ENCODE results near the gene NDOR1. TPM values are rescaled to one million over a fixed set of nuclear protein-coding genes. Genes with fewer than 3 reads are reported as not detected.

NDOR1 gene
- total RNA-seq, 1 donor from 2014 or later, result 22.5 TPM

DNA sequence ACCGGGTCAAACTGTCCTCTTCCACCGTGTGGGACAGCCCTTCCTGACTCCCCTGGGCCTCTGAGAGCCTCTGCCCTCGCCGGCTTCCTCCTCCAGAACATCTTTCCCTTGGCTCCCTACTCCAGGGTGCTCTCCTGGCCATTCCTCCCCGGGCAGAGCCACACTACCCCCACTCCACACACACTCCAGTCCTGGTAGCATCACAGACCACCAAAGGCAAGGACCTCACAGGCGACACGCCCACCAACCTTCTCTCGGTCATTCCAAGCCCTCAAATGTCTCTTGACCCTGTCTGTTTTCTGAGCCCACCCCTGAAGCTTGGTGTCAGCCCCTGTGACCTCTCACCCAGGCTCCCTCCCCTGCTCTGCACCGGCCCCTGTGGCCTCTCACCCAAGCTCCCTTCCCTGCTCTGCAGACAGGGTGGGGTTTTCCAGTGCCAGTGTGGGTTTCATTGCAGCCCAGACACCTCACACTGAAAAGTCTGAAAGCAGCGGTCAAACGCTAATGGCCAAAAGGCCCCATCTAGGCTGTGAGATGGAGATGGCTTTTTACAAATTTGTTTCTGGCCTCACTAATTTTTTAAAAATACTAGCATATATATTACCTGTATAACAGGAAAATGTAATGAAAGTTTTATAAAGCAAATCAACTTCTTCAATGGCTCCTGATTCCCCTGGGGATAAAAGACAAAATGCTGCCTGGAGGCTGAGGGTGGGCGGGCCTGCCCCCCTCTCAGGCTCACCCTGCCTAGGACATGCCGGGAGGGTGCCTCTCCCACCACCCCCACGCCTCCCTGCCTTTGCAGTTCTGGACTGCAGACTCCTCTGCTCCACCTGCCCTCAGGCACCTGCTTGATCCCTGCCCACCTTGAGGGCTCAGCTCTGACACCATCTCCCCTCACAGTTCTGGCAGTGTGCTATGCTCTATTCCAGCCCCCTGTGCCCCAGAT is 46.1 kb upstream of the NDOR1 start:
- Mint-ChIP-seq H3K4me3 (ENCODE audit: unreplicated experiment) (no peak overlapping the region), H3K36me3 (ENCODE audit: low read depth, unreplicated experiment) (no peaks in the 10 kb centered on the region), H3K9me3 (ENCODE audit: unreplicated experiment) (no peaks in the 10 kb centered on the region), H3K27ac (ENCODE audit: unreplicated experiment) (no peak overlapping the region), H3K27me3 (ENCODE audit: unreplicated experiment) (peaks cover 22% of the 10 kb centered on the region), H3K4me1 (ENCODE audit: unreplicated experiment) (peaks cover 2% of the 10 kb centered on the region)
- TF ChIP-seq, protein P1, sequence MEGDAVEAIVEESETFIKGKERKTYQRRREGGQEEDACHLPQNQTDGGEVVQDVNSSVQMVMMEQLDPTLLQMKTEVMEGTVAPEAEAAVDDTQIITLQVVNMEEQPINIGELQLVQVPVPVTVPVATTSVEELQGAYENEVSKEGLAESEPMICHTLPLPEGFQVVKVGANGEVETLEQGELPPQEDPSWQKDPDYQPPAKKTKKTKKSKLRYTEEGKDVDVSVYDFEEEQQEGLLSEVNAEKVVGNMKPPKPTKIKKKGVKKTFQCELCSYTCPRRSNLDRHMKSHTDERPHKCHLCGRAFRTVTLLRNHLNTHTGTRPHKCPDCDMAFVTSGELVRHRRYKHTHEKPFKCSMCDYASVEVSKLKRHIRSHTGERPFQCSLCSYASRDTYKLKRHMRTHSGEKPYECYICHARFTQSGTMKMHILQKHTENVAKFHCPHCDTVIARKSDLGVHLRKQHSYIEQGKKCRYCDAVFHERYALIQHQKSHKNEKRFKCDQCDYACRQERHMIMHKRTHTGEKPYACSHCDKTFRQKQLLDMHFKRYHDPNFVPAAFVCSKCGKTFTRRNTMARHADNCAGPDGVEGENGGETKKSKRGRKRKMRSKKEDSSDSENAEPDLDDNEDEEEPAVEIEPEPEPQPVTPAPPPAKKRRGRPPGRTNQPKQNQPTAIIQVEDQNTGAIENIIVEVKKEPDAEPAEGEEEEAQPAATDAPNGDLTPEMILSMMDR (IDR thresholded peaks at IDR 0.05; ENCODE audit: unreplicated experiment), result no peak
- DNase-seq (ENCODE audit: low spot score), result no peak

DNA sequence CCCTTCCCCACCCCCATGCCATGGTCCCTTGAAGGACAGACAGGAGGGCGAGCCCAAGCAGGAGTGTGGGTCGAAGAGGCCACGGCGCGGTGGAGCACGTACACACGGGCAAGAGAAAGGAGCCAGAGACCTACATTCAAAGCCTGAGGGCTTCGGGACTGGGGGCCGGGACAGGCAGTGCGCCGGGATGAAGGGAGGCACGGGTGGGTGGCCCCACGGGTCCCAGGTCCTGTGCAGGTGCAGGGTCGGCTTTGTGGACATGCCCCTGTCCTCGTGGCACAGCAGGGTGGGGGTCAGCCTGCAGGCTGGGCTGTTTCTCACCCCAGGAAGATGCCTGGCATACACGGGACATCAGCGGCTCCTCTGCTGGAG is 45.5 kb upstream of the NDOR1 start:
- no peaks in the 10 kb centered on the region for H3K36me3 Mint-ChIP-seq (ENCODE audit: low read depth, unreplicated experiment)
- TF ChIP-seq, protein P1 (IDR thresholded peaks at IDR 0.05; ENCODE audit: unreplicated experiment), result no peak
- DNase-seq (ENCODE audit: low spot score), result no peak
- H3K27ac Mint-ChIP-seq (ENCODE audit: unreplicated experiment), result no peak overlapping the region
- no peaks in the 10 kb centered on the region for H3K9me3 Mint-ChIP-seq (ENCODE audit: unreplicated experiment)
- H3K4me3 Mint-ChIP-seq (ENCODE audit: unreplicated experiment), result no peak overlapping the region
- H3K4me1 Mint-ChIP-seq (ENCODE audit: unreplicated experiment), result peaks cover 2% of the 10 kb centered on the region
- peaks cover 23% of the 10 kb centered on the region for H3K27me3 Mint-ChIP-seq (ENCODE audit: unreplicated experiment)

- no peak overlapping the region for H3K4me3 Mint-ChIP-seq (ENCODE audit: unreplicated experiment)
- TF ChIP-seq, protein P1 (IDR thresholded peaks at IDR 0.05; ENCODE audit: unreplicated experiment), result no peak
- no peak for DNase-seq (ENCODE audit: low spot score)
- no peaks in the 10 kb centered on the region for H3K9me3 Mint-ChIP-seq (ENCODE audit: unreplicated experiment)
- no peak overlapping the region for H3K27ac Mint-ChIP-seq (ENCODE audit: unreplicated experiment)
- H3K4me1 Mint-ChIP-seq (ENCODE audit: unreplicated experiment), result peaks cover 2% of the 10 kb centered on the region
- peaks cover 23% of the 10 kb centered on the region for H3K27me3 Mint-ChIP-seq (ENCODE audit: unreplicated experiment)
- H3K36me3 Mint-ChIP-seq (ENCODE audit: low read depth, unreplicated experiment), result no peaks in the 10 kb centered on the region
Observed at GRCh38 chr9:137160716-137161557, 44.6 kb upstream of the NDOR1 start.

DNA sequence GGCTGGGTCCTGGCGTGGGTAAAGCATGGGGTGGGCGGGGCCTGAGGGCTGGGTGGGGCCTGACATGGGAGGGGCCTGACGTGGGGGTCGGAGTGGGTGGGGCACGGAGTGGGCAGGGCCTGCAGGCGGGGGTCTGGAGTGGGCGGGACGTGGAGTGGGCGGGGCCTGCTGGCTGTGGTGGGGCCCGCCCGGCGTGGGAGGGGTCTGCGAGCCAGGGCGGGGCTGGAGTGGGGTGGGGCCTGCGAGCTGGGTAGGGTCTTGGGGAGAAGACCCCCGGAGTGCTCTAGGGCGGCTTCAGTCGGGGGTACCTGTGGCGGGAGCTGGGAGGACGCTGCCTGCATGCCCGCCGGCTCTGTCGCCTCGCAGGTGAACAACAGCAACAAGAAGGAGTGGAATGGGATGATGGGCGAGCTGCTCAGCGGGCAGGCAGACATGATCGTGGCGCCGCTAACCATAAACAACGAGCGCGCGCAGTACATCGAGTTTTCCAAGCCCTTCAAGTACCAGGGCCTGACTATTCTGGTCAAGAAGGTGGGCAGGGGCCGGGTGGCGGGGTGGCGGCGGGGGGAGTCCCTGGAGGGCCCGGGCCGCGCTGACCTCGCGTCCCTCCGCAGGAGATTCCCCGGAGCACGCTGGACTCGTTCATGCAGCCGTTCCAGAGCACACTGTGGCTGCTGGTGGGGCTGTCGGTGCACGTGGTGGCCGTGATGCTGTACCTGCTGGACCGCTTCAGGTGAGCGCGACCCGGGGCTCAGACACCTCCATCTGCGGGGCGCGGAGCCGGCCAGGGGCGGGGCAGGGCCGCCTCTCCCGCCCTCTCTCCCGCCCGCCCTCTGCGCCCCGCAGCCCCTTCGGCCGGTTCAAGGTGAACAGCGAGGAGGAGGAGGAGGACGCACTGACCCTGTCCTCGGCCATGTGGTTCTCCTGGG is 43.7 kb upstream of the NDOR1 start:
- no peak overlapping the region for H3K4me3 Mint-ChIP-seq (ENCODE audit: unreplicated experiment)
- TF ChIP-seq, protein P1 (IDR thresholded peaks at IDR 0.05; ENCODE audit: unreplicated experiment), result no peak
- DNase-seq (ENCODE audit: low spot score), result no peak
- H3K4me1 Mint-ChIP-seq (ENCODE audit: unreplicated experiment), result peaks cover 2% of the 10 kb centered on the region
- no peaks in the 10 kb centered on the region for H3K9me3 Mint-ChIP-seq (ENCODE audit: unreplicated experiment)
- H3K36me3 Mint-ChIP-seq (ENCODE audit: low read depth, unreplicated experiment), result no peaks in the 10 kb centered on the region
- no peak overlapping the region for H3K27ac Mint-ChIP-seq (ENCODE audit: unreplicated experiment)
- H3K27me3 Mint-ChIP-seq (ENCODE audit: unreplicated experiment), result peaks cover 25% of the 10 kb centered on the region

Measured in endothelial cell (in vitro differentiated cells).